MM.1S (cell line): Measurements from ENCODE around the gene ECSCR.
"Not testable (repeated sequence)": the region's sequence is repeated elsewhere in the genome, so short reads cannot be mapped to it uniquely, and the experiment has no call there.

Experiments
- DNase-seq: peaks from one replicate; pipeline ENCODE4 v3.0.0-alpha.2; 2015
- H2AFZ ChIP-seq: fragments of 300-600 bp; sonication (generic); 2 replicates; pipeline ENCODE4 v1.6.0; 2016; ENCODE audit warnings: antibody characterized with exemption, low read length
- H3F3A ChIP-seq: fragments of 300-600 bp; sonication (generic); 2 replicates; pipeline ENCODE4 v1.6.1; 2016; ENCODE audit warnings: mild to moderate bottlenecking, antibody characterized with exemption, low read length, moderate library complexity, mixed read lengths; ENCODE audit not compliant: insufficient read depth
- H3K27ac ChIP-seq: fragments of 300-600 bp; sonication (generic); 2 replicates; pipeline ENCODE4 v1.5.1; 2016; ENCODE audit warnings: mild to moderate bottlenecking, low read length
- H3K27me3 ChIP-seq: fragments of 300-600 bp; sonication (generic); replicated peaks from 2 replicates; pipeline ENCODE4 v1.6.0; 2016; ENCODE audit warnings: low read length; ENCODE audit not compliant: insufficient read depth
- H3K36me3 ChIP-seq: fragments of 300-600 bp; sonication (generic); replicated peaks from 2 replicates; pipeline ENCODE4 v1.6.1; 2016; ENCODE audit warnings: mild to moderate bottlenecking, low read length, mixed read lengths; ENCODE audit not compliant: insufficient read depth
- H3K4me1 ChIP-seq: fragments of 300-600 bp; sonication (generic); 2 replicates; pipeline ENCODE4 v1.6.1; 2016; ENCODE audit warnings: low read length, mixed read lengths
- H3K4me2 ChIP-seq: fragments of 300-600 bp; sonication (generic); 2 replicates; pipeline ENCODE4 v1.6.0; 2016; ENCODE audit warnings: low read depth, low read length
- H3K4me3 ChIP-seq: fragments of 300-600 bp; sonication (generic); 2 replicates; pipeline ENCODE4 v1.5.1; 2016; ENCODE audit warnings: low read length, mixed read lengths
- H3K79me2 ChIP-seq: fragments of 300-600 bp; sonication (generic); 2 replicates; pipeline ENCODE4 v1.6.1; 2016; ENCODE audit warnings: mixed run types, low read length, mixed read lengths
- H3K9ac ChIP-seq: fragments of 300-600 bp; sonication (generic); 2 replicates; pipeline ENCODE4 v1.6.1; 2016; ENCODE audit warnings: low read length, mixed read lengths
- H3K9me2 ChIP-seq: fragments of 300-600 bp; sonication (generic); replicated peaks from 2 replicates; pipeline ENCODE4 v1.6.1; 2016; ENCODE audit warnings: mild to moderate bottlenecking, low read length, mixed read lengths; ENCODE audit not compliant: insufficient read depth
- H3K9me3 ChIP-seq: fragments of 300-600 bp; sonication (generic); replicated peaks from 2 replicates; pipeline ENCODE4 v1.6.1; 2016; ENCODE audit warnings: mild to moderate bottlenecking, low read length, mixed read lengths; ENCODE audit not compliant: insufficient read depth
- H4K20me1 ChIP-seq: fragments of 300-600 bp; sonication (generic); 2 replicates; pipeline ENCODE4 v1.6.1; 2016; ENCODE audit warnings: mild to moderate bottlenecking, low read length, moderate library complexity, mixed read lengths; ENCODE audit not compliant: insufficient read depth
- CTCF ChIP-seq: fragments of 300-600 bp; sonication (generic); IDR thresholded peaks from 2 replicates; pipeline ENCODE4 v1.5.1; 2016; ENCODE audit warnings: antibody characterized with exemption, low read length, mixed read lengths
- EZH2 ChIP-seq: fragments of 300-600 bp; sonication (generic); optimal IDR thresholded peaks from 2 replicates; pipeline ENCODE3; 2017; ENCODE audit warnings: low read depth, mild to moderate bottlenecking, antibody characterized with exemption, low read length, mixed read lengths
- EZH2phosphoT487 ChIP-seq: fragments of 300-600 bp; sonication (generic); IDR thresholded peaks from 2 replicates; pipeline ENCODE4 v1.6.1; 2018; ENCODE audit warnings: antibody characterized with exemption, low read length

The ECSCR gene

GRCh38 chr5:139443831-139444453 lies 18.6 kb downstream of the ECSCR start:
- Histone ChIP-seq H3F3A (no peaks in the 10 kb centered on the region), H3K4me3 (no peak overlapping the region), H2AFZ (no peak overlapping the region), H3K4me1 (peaks cover 6% of the 10 kb centered on the region), H3K9ac (no peak overlapping the region), H3K27ac (no peak overlapping the region), H3K9me3 (no peaks in the 10 kb centered on the region), H3K4me2 (no peak overlapping the region), H4K20me1 (no peaks in the 10 kb centered on the region), H3K27me3 (no peaks in the 10 kb centered on the region), H3K79me2 (no peaks in the 10 kb centered on the region), H3K36me3 (no peaks in the 10 kb centered on the region), H3K9me2 (no peaks in the 10 kb centered on the region)
- no peak for TF ChIP-seq EZH2phosphoT487
- no peak for TF ChIP-seq CTCF
- no peak for TF ChIP-seq EZH2
- DNase-seq, result no peak

- not testable (repeated sequence) for H2AFZ ChIP-seq, H3K27ac ChIP-seq, H3K79me2 ChIP-seq, H3K27me3 ChIP-seq, H3K9me2 ChIP-seq, H3K9me3 ChIP-seq, H3K4me3 ChIP-seq, H3F3A ChIP-seq, H4K20me1 ChIP-seq, DNase-seq, H3K36me3 ChIP-seq, H3K9ac ChIP-seq, H3K4me2 ChIP-seq
- H3K4me1 ChIP-seq, result peaks cover 10% of the 10 kb centered on the region
Observed at GRCh38 chr5:139440416-139440815, 22.1 kb downstream of the ECSCR start.

- Histone ChIP-seq H3K9ac (peak within 1 kb of the TSS; percentile 94), H3K4me1 (peaks cover 10% of the 10 kb centered on the region), H3K4me3 (peak within 1 kb of the TSS; percentile 97), H3K4me2 (peak within 1 kb of the TSS; percentile 99), H3K9me2 (no peaks in the 10 kb centered on the region), H2AFZ (peak within 1 kb of the TSS; percentile 100), H3K79me2 (no peaks in the 10 kb centered on the region), H3K27ac (peak within 1 kb of the TSS; percentile 93), H3K36me3 (no peaks in the 10 kb centered on the region), H3F3A (0 out of 2 replicates have a peak, but pooled peaks cover 4% of the 10 kb centered on the region), H3K27me3 (no peaks in the 10 kb centered on the region), H3K9me3 (no peaks in the 10 kb centered on the region), H4K20me1 (no peaks in the 10 kb centered on the region)
- no peak for TF ChIP-seq EZH2phosphoT487
- no peak for TF ChIP-seq EZH2
- no peak for TF ChIP-seq CTCF
- peak; percentile 92 for DNase-seq
Observed at GRCh38 chr5:139439013-139439903, 23.3 kb downstream of the ECSCR start, which contains the start of gene DNAJC18. Gene DNAJC18 (minus strand): TSS chr5:139439525. CDS start chr5:139439445, 80 bp downstream.

- H3K9ac ChIP-seq, result peak overlapping the region; percentile 36; the same call in 1 of the 2 replicates
- H3K4me1 ChIP-seq, result peaks cover 10% of the 10 kb centered on the region
- H3K9me2 ChIP-seq, result no peaks in the 10 kb centered on the region
- H3K36me3 ChIP-seq, result no peaks in the 10 kb centered on the region
- H3K9me3 ChIP-seq, result no peaks in the 10 kb centered on the region
- no peak for DNase-seq
- 0 out of 2 replicates have a peak, but pooled peaks cover 4% of the 10 kb centered on the region for H3F3A ChIP-seq
- peak overlapping the region; percentile 99 for H3K4me2 ChIP-seq
- H2AFZ ChIP-seq, result peak overlapping the region; percentile 96
- no peaks in the 10 kb centered on the region for H3K27me3 ChIP-seq
- TF ChIP-seq CTCF (no peak), EZH2 (no peak), EZH2phosphoT487 (no peak)
- H3K79me2 ChIP-seq, result no peaks in the 10 kb centered on the region
- H3K27ac ChIP-seq, result no peak overlapping the region
- H4K20me1 ChIP-seq, result no peaks in the 10 kb centered on the region
- H3K4me3 ChIP-seq, result peak overlapping the region; percentile 97
Observed at GRCh38 chr5:139438707-139439012, 23.9 kb downstream of the ECSCR start.
